HG02885 (cell line): Measurements from ENCODE around the gene SELENON.
A peak's percentile ranks its signal among the peaks of the same experiment; 100 is the strongest.

Experiments
- ATAC-seq: cut with Tn5 transposase; IDR thresholded peaks from one replicate; pipeline ENCODE4 v1.9.1; 2021; ENCODE audit warnings: mild to moderate bottlenecking; ENCODE audit not compliant: unreplicated experiment, poor library complexity

Gene SELENON

GRCh38 chr1:25807480-25808390 lies 7.7 kb downstream of the SELENON start:
- ATAC-seq, result no peak

- no peak for ATAC-seq
These were observed 8.7 kb downstream of the SELENON start for GRCh38 chr1:25808481-25809244.

- no peak for ATAC-seq
These were observed 9.4 kb downstream of the SELENON start for GRCh38 chr1:25809283-25809926.

GRCh38 chr1:25809929-25810328 lies 9.9 kb downstream of the SELENON start:
- ATAC-seq, result no peak

GRCh38 chr1:25810341-25811299 lies 10.6 kb downstream of the SELENON start:
- ATAC-seq, result no peak

GRCh38 chr1:25811384-25812082 lies 11.5 kb downstream of the SELENON start:
- ATAC-seq, result no peak

GRCh38 chr1:25813071-25813733 lies 13.2 kb downstream of the SELENON start:
- ATAC-seq, result no peak

- ATAC-seq, result no peak
These were observed 13.9 kb downstream of the SELENON start for GRCh38 chr1:25813734-25814471.

GRCh38 chr1:25814549-25815087 lies 14.6 kb downstream of the SELENON start:
- no peak for ATAC-seq

GRCh38 chr1:25815208-25816111 lies 15.5 kb downstream of the SELENON start:
- no peak for ATAC-seq

- no peak for ATAC-seq
These were observed 16.2 kb downstream of the SELENON start for GRCh38 chr1:25816112-25816718.

- no peak for ATAC-seq
These were observed 18.0 kb downstream of the SELENON start for GRCh38 chr1:25817840-25818501.

GRCh38 chr1:25818569-25818968 lies 18.6 kb downstream of the SELENON start:
- no peak for ATAC-seq

GRCh38 chr1:25819491-25820246 lies 19.7 kb downstream of the SELENON start, which contains the start of gene MTFR1L:
Gene MTFR1L (plus strand): TSS chr1:25819954. CDS start chr1:25823105, 3,151 bp downstream.
- peak; percentile 88 for ATAC-seq
